H54 (cell line): ENCODE measurements around the gene IGF2BP2.
"Not testable (repeated sequence)": the region's sequence is repeated elsewhere in the genome, so short reads cannot be mapped to it uniquely, and the experiment has no call there.

Experiments used
- DNase-seq: peaks from one replicate; pipeline ENCODE4 v3.0.0; 2011; ENCODE audit warnings: low spot score, mixed read lengths; ENCODE audit not compliant: insufficient read length
- FAIRE-seq: peaks from 3 replicates; lab custom pipeline; 2011; peaks lifted over from hg19 to GRCh38; lab: Jason Lieb, UNC
- POLR2A ChIP-seq: IDR thresholded peaks from 2 replicates; pipeline ENCODE4 v1.6.1; 2011; ENCODE audit warnings: low read depth, mild to moderate bottlenecking, low read length

Gene IGF2BP2

GRCh38 chr3:185851959-185852358, 27.1 kb upstream of the IGF2BP2 start:
- FAIRE-seq (no peak), DNase-seq (no peak)
- no peak for TF ChIP-seq POLR2A

- no peak for TF ChIP-seq POLR2A
- DNase-seq: no peak
These were observed 26.2 kb upstream of the IGF2BP2 start for GRCh38 chr3:185851046-185851445.

DNA sequence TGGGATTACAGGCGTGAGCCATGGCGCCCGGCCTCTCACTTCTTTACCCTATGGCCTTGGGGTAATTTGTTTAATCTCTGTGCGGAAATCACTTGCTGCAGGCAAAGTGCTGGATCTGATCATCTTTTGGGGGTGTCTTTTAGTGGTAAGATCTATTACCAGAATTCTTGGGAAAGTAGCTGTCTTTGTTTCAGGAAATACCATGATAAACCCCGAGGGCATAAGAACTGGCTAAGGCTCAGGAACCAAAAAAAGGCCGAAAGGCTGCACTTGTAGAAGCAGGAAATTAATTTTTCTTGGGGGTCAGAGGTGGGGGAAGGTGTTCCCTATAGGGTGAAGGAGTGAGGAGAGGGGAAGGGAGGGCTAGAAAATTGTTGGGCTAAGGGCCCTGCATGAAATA, 22.7 kb upstream of the IGF2BP2 start:
- DNase-seq (no peak), FAIRE-seq (no peak)
- no peak for TF ChIP-seq POLR2A

More at GRCh38 chr3:185851046-185851445, 26.2 kb upstream of the IGF2BP2 start:
- FAIRE-seq: no peak

- TF ChIP-seq POLR2A: no peak
- FAIRE-seq: no peak
- no peak for DNase-seq
These were observed 21.2 kb upstream of the IGF2BP2 start for GRCh38 chr3:185846037-185846436.

- TF ChIP-seq POLR2A: no peak
- FAIRE-seq: no peak
- DNase-seq: no peak
These were observed 19.2 kb upstream of the IGF2BP2 start for GRCh38 chr3:185844051-185844450.

DNA sequence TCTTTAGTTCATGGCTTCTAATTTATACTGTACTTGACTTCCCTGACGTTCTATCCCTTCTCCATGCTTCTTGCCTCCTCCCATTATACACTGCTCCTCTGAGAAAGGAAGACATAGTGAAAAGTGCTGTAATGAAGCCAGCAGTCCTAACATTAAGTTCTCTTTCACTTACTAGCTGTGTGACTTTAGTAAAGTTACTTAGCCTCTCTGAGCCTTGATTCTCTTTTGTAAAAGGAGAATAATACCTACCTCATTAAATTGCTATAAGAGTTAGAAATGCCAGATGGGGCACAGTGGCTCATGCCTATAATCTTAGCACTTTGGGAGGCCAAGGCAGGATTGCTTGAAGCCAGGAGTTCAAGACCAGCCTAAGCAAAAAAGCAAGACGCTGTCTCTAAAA, 18.8 kb upstream of the IGF2BP2 start:
- FAIRE-seq: no peak
- DNase-seq: no peak
- no peak for TF ChIP-seq POLR2A

DNA sequence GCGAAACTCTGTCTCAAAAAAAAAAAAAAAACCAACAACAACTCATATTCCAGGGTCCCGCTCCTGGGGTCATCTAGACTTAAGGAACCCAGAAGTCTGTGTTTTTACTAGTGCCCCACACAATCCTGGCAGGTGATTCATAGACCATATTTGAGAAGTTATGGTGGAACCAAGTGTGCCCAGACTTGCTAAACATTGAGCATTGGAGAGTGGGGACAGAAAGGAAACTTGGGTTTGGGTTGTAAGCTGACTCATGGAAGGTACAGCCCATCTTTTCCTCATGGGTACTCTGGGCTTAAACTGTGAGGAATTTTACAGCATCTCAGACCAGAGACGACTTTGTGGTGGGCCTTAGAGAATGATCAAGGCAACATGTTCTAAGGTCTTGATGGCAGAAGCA, 18.3 kb upstream of the IGF2BP2 start:
- TF ChIP-seq POLR2A: no peak
- FAIRE-seq (no peak), DNase-seq (no peak)

GRCh38 chr3:185842241-185842640, 17.4 kb upstream of the IGF2BP2 start:
- peak; percentile 69 for FAIRE-seq
- no peak for TF ChIP-seq POLR2A

DNA sequence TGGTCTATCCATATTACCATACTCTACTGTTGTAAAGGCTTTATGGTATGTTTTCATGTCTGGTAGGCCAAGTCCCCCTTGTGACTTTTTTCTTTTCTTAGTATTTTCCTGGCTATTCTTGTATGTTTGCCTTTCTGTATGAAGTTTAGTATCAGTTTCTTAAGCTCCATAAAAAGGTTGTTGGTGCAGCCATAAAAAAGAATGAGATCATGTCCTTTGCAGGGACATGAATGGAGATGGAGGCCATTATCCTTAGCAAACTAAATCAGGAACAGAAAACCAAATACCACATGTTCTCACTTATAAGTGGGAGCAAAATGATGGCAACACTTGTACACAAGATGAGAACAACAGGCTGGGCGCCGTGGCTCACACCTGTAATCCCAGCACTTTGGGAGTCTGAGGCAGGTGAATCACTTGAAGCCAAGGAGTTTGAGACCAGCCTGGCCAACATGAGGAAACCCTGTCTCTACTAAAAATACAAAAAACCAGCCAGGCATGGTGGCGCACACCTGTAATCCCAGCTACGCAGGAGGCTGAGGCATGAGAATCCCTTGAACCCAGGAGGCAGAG, 13.7 kb upstream of the IGF2BP2 start:
- not testable (repeated sequence) for DNase-seq
- peak; percentile 38 for FAIRE-seq

More at GRCh38 chr3:185842241-185842640, 17.4 kb upstream of the IGF2BP2 start:
- DNase-seq: no peak

DNA sequence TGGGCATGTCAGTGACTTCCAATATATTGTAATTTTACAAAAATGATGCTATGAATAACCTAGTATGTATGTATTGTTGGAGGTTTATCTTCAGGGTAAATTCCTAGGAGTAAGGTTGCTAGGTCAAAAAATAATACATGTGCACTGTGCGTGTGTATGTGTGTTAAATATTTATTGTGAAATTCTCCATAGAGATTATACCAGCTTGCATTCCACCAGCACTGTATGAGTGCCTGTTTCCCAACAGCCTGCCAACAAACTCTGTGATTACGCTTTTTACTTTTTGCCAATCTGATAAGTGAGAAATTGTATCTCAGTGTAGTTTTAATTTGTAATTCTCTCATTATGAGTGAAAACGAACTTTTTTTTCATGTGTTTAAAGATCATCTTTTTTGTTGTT, 12.6 kb upstream of the IGF2BP2 start:
- FAIRE-seq (no peak), DNase-seq (no peak)
- TF ChIP-seq POLR2A: no peak

GRCh38 chr3:185831990-185832389, 7.1 kb upstream of the IGF2BP2 start:
- DNase-seq (no peak), FAIRE-seq (no peak)
- no peak for TF ChIP-seq POLR2A

GRCh38 chr3:185831195-185831594, 6.4 kb upstream of the IGF2BP2 start:
- no peak for TF ChIP-seq POLR2A
- DNase-seq: no peak
- no peak for FAIRE-seq

DNA sequence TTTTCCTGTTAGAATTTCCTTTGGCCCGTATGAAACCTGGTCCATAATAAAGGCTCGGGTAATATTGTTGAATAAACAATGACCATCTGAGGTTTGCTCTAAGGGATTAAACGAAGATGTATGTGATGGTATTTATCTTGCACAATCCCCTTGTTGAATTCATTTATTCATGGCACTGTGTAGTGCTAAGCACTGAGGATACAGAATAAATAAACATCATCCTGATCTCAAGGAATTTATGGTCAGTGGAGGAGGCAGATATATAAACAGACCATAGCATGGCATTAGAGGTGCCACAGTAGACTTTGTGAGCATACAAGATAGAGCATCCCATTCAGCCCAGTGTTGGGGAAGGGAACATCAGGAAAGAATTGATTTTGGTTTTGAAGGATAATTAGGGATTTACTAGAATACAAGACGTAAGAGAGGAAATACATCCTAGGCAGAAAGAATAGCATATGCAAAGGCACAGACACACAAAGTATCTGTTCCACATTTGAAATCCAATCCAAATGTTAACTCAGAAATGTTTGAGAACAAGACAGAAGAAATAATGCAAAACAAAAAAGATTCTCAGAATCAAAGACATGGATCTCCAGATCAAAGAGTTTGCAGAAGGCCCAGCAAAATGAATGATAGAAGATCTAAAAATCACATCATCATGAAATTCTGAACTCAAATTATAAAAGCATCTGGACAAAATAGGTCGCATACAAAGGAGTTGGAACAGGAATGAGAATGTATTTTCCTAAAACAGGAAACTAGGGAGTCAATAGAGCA, 5.4 kb upstream of the IGF2BP2 start:
- no peak for TF ChIP-seq POLR2A
- FAIRE-seq (no peak), DNase-seq (no peak)

DNA sequence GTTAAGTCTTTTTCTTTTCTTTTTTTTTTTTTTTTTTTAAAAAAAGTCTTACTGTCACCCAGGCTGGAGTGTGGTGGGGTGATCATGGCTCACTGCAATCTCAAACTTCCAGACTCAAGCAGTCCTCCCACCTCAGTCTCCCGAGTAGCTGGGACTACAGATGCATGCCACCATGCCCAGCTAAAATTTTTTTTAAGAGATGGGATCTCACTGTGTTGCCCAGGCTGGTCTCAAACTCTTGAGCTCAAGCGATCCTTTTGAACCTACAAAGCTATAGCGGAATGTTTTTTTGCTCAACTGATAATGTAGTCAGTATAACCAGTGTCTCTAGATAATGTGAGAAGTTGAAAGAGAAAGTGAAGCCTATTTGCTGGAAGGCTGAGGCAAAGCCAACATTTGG, 3.9 kb upstream of the IGF2BP2 start:
- TF ChIP-seq POLR2A: no peak
- no peak for DNase-seq
- no peak for FAIRE-seq
